AG04449 (cell line): Measurements from ENCODE around the gene PLD1.

Experiments used
- CTCF ChIA-PET: fragments of 350-600 bp; formaldehyde crosslinking; extraction: SDS; loops from one replicate; lab custom pipeline; 2021; ENCODE audit warnings: antibody characterized with exemption; lab: Yijun Ruan, JAX
- POLR2A ChIA-PET: fragments of 400-600, 350-600 bp; formaldehyde crosslinking; extraction: SDS; loops from one replicate; lab custom pipeline; 2020; ENCODE audit warnings: antibody characterized with exemption, inconsistent platforms; lab: Yijun Ruan, JAX
- DNase-seq: peaks from one replicate; pipeline ENCODE4 v3.0.0-alpha.2; 2010; ENCODE audit warnings: low read depth, low spot score
- H3K4me3 ChIP-seq: 2 replicates; pipeline ENCODE4 v1.5.1; 2011; ENCODE audit warnings: low read depth, mild to moderate bottlenecking, control low read depth, low read length
- TF ChIP-seq, protein P1 (sequence below): IDR thresholded peaks from one replicate; pipeline ENCODE4 v1.5.1; 2011; ENCODE audit warnings: mild to moderate bottlenecking, moderate library complexity, low read length, control low read depth, inconsistent platforms; ENCODE audit not compliant: insufficient read depth; ENCODE audit errors: missing control alignments

PLD1 gene

DNA sequence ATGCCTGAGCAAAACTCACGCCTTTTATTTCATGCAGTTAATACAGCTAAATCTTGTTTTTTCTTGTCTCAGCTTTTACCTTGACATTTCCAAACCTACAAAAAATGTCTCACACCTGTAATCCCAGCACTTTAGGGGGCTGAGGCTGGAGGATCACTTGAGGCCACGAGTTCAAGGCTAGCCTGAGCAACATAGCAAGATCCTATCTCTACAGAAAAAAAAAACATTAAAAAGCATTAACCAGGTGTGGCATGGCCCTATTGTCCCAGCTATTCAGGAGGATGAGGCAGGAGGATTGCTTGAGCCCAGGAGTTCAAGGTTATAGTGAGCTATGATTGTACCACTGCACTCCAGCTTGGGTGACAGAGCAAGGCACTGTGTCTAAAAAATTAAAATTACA is 29.0 kb upstream of the PLD1 start:
- ChIA-PET POLR2A (no interaction called here), CTCF (interaction anchor here (1.1 to 4.5 kb wide), 3 partner anchors 10 to 502 kb away, joined by 3 to 24 read pairs (median 5); no protein-coding TSS in a partner anchor)
- no peak for DNase-seq
- H3K4me3 ChIP-seq, result no peak overlapping the region
- TF ChIP-seq, protein P1, sequence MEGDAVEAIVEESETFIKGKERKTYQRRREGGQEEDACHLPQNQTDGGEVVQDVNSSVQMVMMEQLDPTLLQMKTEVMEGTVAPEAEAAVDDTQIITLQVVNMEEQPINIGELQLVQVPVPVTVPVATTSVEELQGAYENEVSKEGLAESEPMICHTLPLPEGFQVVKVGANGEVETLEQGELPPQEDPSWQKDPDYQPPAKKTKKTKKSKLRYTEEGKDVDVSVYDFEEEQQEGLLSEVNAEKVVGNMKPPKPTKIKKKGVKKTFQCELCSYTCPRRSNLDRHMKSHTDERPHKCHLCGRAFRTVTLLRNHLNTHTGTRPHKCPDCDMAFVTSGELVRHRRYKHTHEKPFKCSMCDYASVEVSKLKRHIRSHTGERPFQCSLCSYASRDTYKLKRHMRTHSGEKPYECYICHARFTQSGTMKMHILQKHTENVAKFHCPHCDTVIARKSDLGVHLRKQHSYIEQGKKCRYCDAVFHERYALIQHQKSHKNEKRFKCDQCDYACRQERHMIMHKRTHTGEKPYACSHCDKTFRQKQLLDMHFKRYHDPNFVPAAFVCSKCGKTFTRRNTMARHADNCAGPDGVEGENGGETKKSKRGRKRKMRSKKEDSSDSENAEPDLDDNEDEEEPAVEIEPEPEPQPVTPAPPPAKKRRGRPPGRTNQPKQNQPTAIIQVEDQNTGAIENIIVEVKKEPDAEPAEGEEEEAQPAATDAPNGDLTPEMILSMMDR, result no peak

DNA sequence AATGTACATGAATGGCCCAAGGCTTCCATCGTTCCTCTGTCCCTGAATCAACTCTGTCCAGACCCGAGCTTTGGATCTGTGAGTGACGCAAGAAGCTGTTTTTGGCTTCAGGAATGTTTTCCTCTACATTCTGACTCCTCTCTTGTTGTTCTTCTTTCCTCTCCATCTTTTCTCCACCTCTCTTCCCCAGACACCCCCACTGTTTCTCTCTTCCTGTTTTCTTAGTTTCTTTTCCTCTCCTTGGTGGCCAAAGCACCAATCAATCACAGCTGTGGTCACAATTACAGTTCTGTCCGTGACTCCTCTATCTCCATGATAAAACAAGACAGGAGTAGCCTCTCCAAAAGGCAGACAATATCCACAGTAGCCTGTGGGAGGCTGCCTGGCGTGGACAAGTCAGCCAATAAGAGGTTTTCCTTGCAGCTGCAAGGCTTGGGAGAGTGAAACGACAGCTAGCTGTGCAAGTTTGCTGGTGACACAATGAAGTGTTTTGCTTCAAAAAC is 28.0 kb upstream of the PLD1 start:
- DNase-seq, result no peak
- ChIA-PET CTCF (interaction anchor here (0.6 to 4.5 kb wide), 3 partner anchors 9 to 503 kb away, joined by 3 to 24 read pairs (median 5); no protein-coding TSS in a partner anchor), POLR2A (interaction anchor here (0.8 kb wide), 1 partner anchor 201 kb away, joined by 3 read pairs; the partner anchor contains the start of gene FNDC3B)
- TF ChIP-seq, protein P1, result no peak
- H3K4me3 ChIP-seq, result no peak overlapping the region

DNA sequence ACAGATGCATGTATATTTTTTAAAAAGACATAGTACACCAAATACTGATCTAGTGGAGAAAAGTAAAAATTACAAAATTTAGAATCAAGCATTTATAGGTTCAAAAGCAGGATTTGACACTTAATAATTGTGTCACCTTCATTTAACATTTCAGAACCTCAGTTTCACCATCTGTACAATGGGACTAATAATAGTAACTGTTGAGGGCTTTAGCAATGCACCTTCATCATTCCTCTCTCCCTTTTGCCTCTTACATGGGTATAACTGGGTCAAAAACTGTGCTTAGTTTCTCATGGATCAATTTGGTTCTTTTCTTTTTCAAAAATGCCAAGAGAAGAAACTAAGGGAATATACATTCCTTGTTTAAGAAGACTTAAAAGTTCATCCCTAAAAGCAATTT is 27.4 kb upstream of the PLD1 start:
- POLR2A ChIA-PET, result interaction anchor here (0.8 kb wide), 1 partner anchor 202 kb away, joined by 3 read pairs; the partner anchor contains the start of gene FNDC3B
- H3K4me3 ChIP-seq, result no peak overlapping the region
- TF ChIP-seq, protein P1, result no peak
- DNase-seq, result no peak
- CTCF ChIA-PET, result interaction anchor here (0.6 kb wide), 1 partner anchor 13 kb away, joined by 3 read pairs; no protein-coding TSS in a partner anchor

DNA sequence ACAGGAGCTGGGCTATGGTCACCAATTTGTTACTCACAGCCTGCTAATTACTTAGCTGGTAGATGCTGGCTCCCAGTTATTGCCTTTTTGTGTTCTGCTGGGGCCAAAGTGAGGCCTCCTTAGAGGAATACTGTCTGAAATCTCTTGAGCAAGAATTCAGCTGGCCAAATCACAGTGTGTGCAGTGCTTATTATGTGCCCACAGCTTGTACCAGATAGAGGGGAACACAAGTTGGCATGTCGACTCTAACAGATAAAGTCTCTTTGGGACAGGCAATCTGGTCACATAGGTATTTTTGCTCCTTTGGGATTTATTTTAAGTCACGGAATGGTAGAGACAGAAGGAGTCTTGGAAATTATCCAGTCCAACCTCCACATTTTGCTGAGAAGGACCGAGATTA is 26.6 kb upstream of the PLD1 start:
- TF ChIP-seq, protein P1, result no peak
- DNase-seq, result no peak
- POLR2A ChIA-PET, result no interaction called here
- H3K4me3 ChIP-seq, result no peak overlapping the region
- CTCF ChIA-PET, result interaction anchor here (1.5 kb wide), 2 partner anchors 64 to 495 kb away, joined by 3 to 6 read pairs; no protein-coding TSS in a partner anchor

DNA sequence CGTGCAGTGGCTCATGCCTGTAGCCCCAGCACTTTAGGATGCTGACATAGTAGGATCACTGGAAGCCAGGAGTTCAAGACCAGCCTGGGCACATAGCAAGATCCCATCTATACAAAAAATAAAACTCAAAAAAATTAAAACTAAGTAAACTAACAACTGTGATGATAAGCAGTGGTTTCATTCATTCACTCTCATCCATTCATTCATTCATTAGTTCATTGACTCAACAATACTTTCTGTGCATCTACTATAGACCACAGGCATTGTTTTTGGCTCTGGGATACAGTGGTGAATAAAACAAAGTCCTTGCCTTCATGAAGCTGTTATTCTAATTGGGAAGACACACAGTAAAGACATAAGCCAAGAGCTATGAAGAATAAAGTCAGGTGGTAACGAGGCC is 25.3 kb upstream of the PLD1 start:
- H3K4me3 ChIP-seq, result no peak overlapping the region
- POLR2A ChIA-PET, result no interaction called here
- DNase-seq, result no peak
- TF ChIP-seq, protein P1, result no peak
- CTCF ChIA-PET, result interaction anchor here (1.0 to 9.3 kb wide), 5 partner anchors 63 to 874 kb away, joined by 3 to 110 read pairs (median 5); no protein-coding TSS in a partner anchor

DNA sequence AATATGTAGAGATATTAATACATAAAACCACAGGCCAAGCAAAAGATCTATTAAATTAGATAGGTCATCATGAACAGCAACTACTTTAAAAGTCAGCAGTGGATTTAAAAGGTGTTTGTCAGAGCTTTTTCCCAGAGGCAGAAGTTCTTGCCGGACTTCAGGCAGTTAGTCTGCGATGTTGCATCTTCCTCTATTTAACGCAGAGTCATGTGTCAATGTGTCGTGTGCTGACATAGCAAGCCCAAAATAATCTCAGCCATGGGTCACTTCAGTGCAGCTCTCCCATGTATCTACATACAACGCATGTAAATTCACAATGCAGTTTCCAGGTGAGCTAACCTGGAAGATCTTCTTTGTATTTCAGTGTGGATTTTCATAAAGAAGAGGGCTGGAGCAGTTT is 24.8 kb upstream of the PLD1 start:
- ChIA-PET POLR2A (no interaction called here), CTCF (interaction anchor here (1.0 to 9.3 kb wide), 9 partner anchors 63 to 873 kb away, joined by 3 to 110 read pairs (median 5); no protein-coding TSS in a partner anchor)
- DNase-seq, result no peak
- no peak overlapping the region for H3K4me3 ChIP-seq
- TF ChIP-seq, protein P1, result no peak
